Omental fat pad (tissue), 4 donors: Measurements from ENCODE around the gene FUT4. TPM values are rescaled to one million over a fixed set of nuclear protein-coding genes. Genes with fewer than 3 reads are reported as not detected.

ENCODE experiments used
- ATAC-seq: fragments of 150-250 bp; one replicate; pipeline ENCODE4 v1.9.1; 2016; ENCODE audit warnings: mild to moderate bottlenecking, moderate library complexity; ENCODE audit not compliant: low FRiP score
- DNase-seq: peaks from one replicate; pipeline ENCODE4 v3.0.0-alpha.2; 2019; ENCODE audit warnings: low spot score
- total RNA-seq, 4 donors: library from RNA; depleted of rRNA; stranded (reverse); fragments of >200 nt; gene quantifications; one replicate each; pipeline ENCODE4 v1.1.0, GENCODE V29; 2016
- TF ChIP-seq, protein P1 (sequence below), 3 donors: fragments of 450-650 bp; IDR thresholded peaks; one replicate each; pipeline ENCODE4 v1.5.1; 2016 to 2017; ENCODE audit warnings: antibody characterized with exemption in 3 of 3, mild to moderate bottlenecking in 3 of 3, moderate library complexity in 2 of 3

FUT4 gene
- total RNA-seq, 4 donors from 2014 or later: 4.2 to 7.4 (median 6.9) TPM

GRCh38 chr11:94557421-94557820, 13.7 kb downstream of the FUT4 start:
- TF ChIP-seq, protein P1, sequence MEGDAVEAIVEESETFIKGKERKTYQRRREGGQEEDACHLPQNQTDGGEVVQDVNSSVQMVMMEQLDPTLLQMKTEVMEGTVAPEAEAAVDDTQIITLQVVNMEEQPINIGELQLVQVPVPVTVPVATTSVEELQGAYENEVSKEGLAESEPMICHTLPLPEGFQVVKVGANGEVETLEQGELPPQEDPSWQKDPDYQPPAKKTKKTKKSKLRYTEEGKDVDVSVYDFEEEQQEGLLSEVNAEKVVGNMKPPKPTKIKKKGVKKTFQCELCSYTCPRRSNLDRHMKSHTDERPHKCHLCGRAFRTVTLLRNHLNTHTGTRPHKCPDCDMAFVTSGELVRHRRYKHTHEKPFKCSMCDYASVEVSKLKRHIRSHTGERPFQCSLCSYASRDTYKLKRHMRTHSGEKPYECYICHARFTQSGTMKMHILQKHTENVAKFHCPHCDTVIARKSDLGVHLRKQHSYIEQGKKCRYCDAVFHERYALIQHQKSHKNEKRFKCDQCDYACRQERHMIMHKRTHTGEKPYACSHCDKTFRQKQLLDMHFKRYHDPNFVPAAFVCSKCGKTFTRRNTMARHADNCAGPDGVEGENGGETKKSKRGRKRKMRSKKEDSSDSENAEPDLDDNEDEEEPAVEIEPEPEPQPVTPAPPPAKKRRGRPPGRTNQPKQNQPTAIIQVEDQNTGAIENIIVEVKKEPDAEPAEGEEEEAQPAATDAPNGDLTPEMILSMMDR (IDR thresholded peaks at IDR 0.05): no peak
- ATAC-seq: no peak

GRCh38 chr11:94557992-94558391, 14.3 kb downstream of the FUT4 start:
- TF ChIP-seq, protein P1 (IDR thresholded peaks at IDR 0.05): no peak
- no peak for ATAC-seq
- no peak for DNase-seq

More at GRCh38 chr11:94557421-94557820, 13.7 kb downstream of the FUT4 start:
- DNase-seq: no peak

DNA sequence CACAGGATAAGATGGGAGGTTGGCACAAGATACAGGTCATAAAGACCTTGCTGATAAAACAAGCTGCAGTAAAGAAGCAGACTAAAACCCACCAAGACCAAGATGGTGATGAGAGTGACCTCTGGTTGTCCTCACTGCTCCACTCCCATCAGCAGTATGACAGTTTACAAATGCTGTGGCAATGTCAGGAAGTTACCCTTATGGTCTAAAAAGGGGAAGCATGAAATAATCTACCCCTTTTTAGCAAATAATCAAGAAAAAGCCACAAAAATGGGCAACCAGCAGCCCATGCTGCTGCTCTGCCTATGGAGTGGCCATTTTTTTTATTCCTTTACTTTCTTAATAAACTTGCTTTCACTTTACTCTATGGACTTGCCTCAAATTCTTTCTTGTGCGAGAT, 14.7 kb downstream of the FUT4 start:
- TF ChIP-seq, protein P1 (IDR thresholded peaks at IDR 0.05): no peak
- no peak for DNase-seq
- no peak for ATAC-seq

DNA sequence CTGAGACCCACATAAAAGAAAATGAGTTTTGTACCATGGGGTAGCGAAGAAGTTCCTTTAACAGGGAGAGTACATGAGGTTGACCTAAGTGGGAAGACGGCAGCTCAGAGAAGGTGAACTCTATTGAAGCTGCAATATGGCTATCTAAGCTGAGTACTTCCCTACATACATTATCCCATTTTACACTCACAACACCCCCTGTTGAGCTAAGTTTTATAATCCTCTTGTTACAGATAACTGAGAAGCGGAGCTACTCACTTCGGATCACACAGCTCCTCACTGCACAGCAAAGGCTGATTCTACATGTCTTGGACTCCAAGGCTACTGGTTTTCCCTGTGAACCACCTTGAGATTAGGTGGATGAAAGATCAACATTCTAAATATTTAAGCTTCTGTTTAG, 15.2 kb downstream of the FUT4 start:
- ATAC-seq (no peak), DNase-seq (no peak)
- TF ChIP-seq, protein P1 (IDR thresholded peaks at IDR 0.05): no peak

- ATAC-seq (no peak), DNase-seq (no peak)
- TF ChIP-seq, protein P1 (IDR thresholded peaks at IDR 0.05): no peak
Observed at GRCh38 chr11:94559361-94559760, 15.6 kb downstream of the FUT4 start.

GRCh38 chr11:94560834-94561233, 17.1 kb downstream of the FUT4 start:
- TF ChIP-seq, protein P1 (IDR thresholded peaks at IDR 0.05): no peak
- DNase-seq: no peak
- ATAC-seq: no peak

- DNase-seq: no peak
- TF ChIP-seq, protein P1 (IDR thresholded peaks at IDR 0.05): no peak
- peak; percentile 91 for ATAC-seq
Observed at GRCh38 chr11:94563176-94563847, 19.6 kb downstream of the FUT4 start.
